Ovary (tissue), 9 donors: Measurements from ENCODE around the gene ZNF541. TPM values are rescaled to one million over a fixed set of nuclear protein-coding genes. Genes with fewer than 3 reads are reported as not detected.

ENCODE experiments used
- DNase-seq, 5 donors: peaks; one replicate each; pipeline ENCODE4 v3.0.0-alpha.2; 2019 to 2020
- H3K27ac ChIP-seq, 2 donors: fragments of 200-600 bp; one replicate each; pipeline versions ENCODE4 v1.5.1 to v1.8.0; 2019 to 2022
- H3K27me3 ChIP-seq: fragments of 200-600 bp; one replicate; pipeline ENCODE4 v1.8.0; 2022
- H3K36me3 ChIP-seq: fragments of 200-600 bp; sonication (generic); one replicate; pipeline ENCODE4 v1.5.1; 2019
- H3K4me1 ChIP-seq: one replicate; pipeline ENCODE4 v1.8.1; 2013; ENCODE audit warnings: mild to moderate bottlenecking, moderate library complexity; ENCODE audit not compliant: insufficient read depth
- H3K4me3 ChIP-seq: fragments of 200-600 bp; sonication (generic); one replicate; pipeline ENCODE4 v1.5.1; 2017
- H3K9me3 ChIP-seq, 2 donors: fragments of 200-600 bp in 1 of 2; sonication (generic) in 1 of 2; one replicate each; pipeline versions ENCODE4 v1.5.1 to v1.8.1; 2013 to 2019; ENCODE audit warnings: mild to moderate bottlenecking in 1 of 2, moderate library complexity in 1 of 2
- EP300 ChIP-seq: sonication (generic); formaldehyde crosslinking; IDR thresholded peaks from one replicate; pipeline ENCODE4 v1.6.1; 2017; ENCODE audit warnings: antibody characterized with exemption
- POLR2A ChIP-seq: fragments of 450-650 bp; IDR thresholded peaks from one replicate; pipeline ENCODE4 v1.6.1; 2017; ENCODE audit warnings: antibody characterized with exemption, mild to moderate bottlenecking, moderate library complexity
- WGBS, 3 donors: extraction: QIAGEN DNeasy Blood & Tissue Kit in 1 of 3; methylation state at CpG; one replicate each; pipeline versions ENCODE4 v1.1.5 to v1.1.7; 2013 to 2017; 5-methylcytosine and 5-hydroxymethylcytosine counted together
- intact Hi-C, 4 donors: fragments of 100-400 bp; cut with DNase I; formaldehyde crosslinking; loops; one replicate each; pipeline versions ENCODE4 v1.11.0 to v1.15.1; 2022 to 2023
- polyA plus RNA-seq, 2 donors: library from polyadenylated mRNA; stranded (reverse); fragments of 200-250 nt in 1 of 2; fragments of 350-450 nt in 1 of 2; fragmentation: Illumina TruSeq in 1 of 2; extraction: RNeasy Lipid Tissue Mini Kit (QIAGEN cat#74804) in 1 of 2; gene quantifications; one replicate each; pipeline ENCODE4 v1.2.3, GENCODE V29; 2013 to 2014
- total RNA-seq, 7 donors: library from RNA; depleted of rRNA in 2 of 7; stranded (reverse); fragments of >200 nt in 2 of 7; fragmentation: NEBNext Ultra II Directional in 3 of 7; extraction: Animal tissue kit (Norgen Biotek cat#: 25700) in 3 of 7; gene quantifications; one replicate each; pipeline versions ENCODE4 v1.1.0 to v1.2.4, GENCODE V29; 2016 to 2023
- TF ChIP-seq, protein P1 (sequence below), 3 donors: fragments of 450-650 bp in 2 of 3; fragments of 200-600 bp in 1 of 3; IDR thresholded peaks; one replicate each; pipeline versions ENCODE4 v1.5.1 to v1.8.0; 2016 to 2022; ENCODE audit warnings: antibody characterized with exemption in 3 of 3, mild to moderate bottlenecking in 1 of 3
- donor health status: DM: no; HTN: no; CAD: no; lungs with moderate emphysema.
- donor health status: DM: no; HTN: no; CAD: no.
- donor health status: Bipolar disorder and iron deficiency.
- donor health status: DM: yes; HTN: yes; CAD: no.
- donor health status: DM: no; HTN: no; CAD: no.
- donor health status: DM: yes; HTN: yes; CAD: no.

Gene ZNF541
- total and polyA plus RNA-seq, 9 donors, result 0.62 to 2.5 (median 1.5) TPM

DNA sequence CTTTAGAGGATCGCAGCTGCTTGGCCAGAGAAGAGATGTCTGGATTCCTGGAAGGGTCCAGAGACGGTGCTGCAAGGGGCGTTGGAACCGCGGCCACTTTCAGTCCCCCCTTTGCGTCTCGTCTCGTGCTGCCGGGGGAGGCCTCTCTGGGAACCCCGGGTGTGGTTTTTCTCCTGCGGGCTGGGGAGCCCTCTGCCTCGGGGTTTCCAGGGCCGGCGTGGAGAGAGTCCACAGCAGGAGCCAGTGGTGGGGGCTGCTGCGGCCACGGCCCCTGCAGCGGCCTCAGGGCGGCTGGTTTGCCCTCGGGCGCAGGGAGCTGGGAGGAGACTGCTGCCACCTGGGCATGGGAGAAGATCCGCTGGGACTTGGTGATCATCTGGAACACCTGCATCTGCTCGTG is 28.5 kb downstream of the ZNF541 start:
- no peak overlapping the region for H3K27ac ChIP-seq
- intact Hi-C loops, result no loop called here
- H3K27me3 ChIP-seq, result no peaks in the 10 kb centered on the region
- TF ChIP-seq, protein P1, sequence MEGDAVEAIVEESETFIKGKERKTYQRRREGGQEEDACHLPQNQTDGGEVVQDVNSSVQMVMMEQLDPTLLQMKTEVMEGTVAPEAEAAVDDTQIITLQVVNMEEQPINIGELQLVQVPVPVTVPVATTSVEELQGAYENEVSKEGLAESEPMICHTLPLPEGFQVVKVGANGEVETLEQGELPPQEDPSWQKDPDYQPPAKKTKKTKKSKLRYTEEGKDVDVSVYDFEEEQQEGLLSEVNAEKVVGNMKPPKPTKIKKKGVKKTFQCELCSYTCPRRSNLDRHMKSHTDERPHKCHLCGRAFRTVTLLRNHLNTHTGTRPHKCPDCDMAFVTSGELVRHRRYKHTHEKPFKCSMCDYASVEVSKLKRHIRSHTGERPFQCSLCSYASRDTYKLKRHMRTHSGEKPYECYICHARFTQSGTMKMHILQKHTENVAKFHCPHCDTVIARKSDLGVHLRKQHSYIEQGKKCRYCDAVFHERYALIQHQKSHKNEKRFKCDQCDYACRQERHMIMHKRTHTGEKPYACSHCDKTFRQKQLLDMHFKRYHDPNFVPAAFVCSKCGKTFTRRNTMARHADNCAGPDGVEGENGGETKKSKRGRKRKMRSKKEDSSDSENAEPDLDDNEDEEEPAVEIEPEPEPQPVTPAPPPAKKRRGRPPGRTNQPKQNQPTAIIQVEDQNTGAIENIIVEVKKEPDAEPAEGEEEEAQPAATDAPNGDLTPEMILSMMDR (IDR thresholded peaks at IDR 0.05), result no peak
- TF ChIP-seq POLR2A (no peak), EP300 (no peak)
- H3K4me3 ChIP-seq, result no peak overlapping the region
- no peaks in the 10 kb centered on the region for H3K36me3 ChIP-seq
- WGBS, 3 donors, result 87 to 94% (median 87%) methylated on average over 21 to 22 of the region's 22 CpGs
- peaks cover 6% of the 10 kb centered on the region for H3K4me1 ChIP-seq
- no peaks in the 10 kb centered on the region for H3K9me3 ChIP-seq
- no peak for DNase-seq

DNA sequence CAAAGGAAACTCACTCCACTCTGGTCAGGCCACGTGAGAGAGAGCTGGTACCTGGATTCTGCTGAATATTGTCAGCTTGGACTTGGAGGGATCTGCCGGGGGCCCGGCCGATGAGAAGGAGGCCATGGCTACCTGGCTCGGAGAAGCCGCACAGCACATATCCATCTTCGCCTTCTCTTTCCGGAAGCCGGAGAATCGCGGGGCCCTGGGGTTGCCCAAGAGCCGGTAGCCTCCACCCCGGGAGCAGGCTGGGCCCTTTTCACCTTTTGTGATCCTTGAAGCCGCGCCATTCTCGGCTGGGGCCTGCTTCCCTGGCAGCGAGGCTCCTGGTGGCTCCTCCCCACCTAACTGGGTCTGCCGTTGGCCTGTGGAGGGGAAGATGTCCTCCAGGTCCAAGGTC is 28.9 kb downstream of the ZNF541 start:
- Histone ChIP-seq H3K27ac (no peak overlapping the region), H3K27me3 (no peaks in the 10 kb centered on the region), H3K4me1 (peaks cover 6% of the 10 kb centered on the region), H3K36me3 (no peaks in the 10 kb centered on the region), H3K9me3 (no peaks in the 10 kb centered on the region), H3K4me3 (no peak overlapping the region)
- TF ChIP-seq POLR2A (no peak), EP300 (no peak)
- TF ChIP-seq, protein P1 (IDR thresholded peaks at IDR 0.05), result no peak
- WGBS, 3 donors, result 90 to 92% (median 91%) methylated on average over 18 of the region's 18 CpGs
- intact Hi-C loops, result no loop called here
- DNase-seq, result no peak

DNA sequence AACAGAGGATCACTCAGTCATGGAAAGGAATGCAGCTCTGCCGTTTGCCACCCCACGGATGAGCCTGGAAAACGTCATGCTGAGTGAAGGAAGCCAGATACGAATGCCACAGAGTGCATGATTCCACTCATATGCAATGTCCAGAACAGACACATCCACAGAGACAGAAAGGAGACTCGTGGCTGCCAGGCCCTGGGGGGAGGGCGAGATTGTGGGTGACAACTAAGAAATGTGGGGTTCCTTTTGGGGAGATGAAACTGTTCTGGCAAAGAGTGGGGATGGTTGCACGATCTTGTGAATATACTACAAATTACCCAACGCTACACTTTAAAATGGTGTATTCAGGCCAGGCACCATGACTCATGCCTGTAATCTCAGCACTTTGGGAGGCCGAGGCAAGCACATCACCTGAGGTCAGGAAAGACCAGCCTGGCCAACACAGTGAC is 30.9 kb downstream of the ZNF541 start:
- Histone ChIP-seq H3K9me3 (no peaks in the 10 kb centered on the region), H3K27ac (no peak overlapping the region), H3K4me3 (no peak overlapping the region), H3K27me3 (no peaks in the 10 kb centered on the region), H3K36me3 (no peaks in the 10 kb centered on the region), H3K4me1 (peaks cover 6% of the 10 kb centered on the region)
- DNase-seq, result no peak
- intact Hi-C loops, result no loop called here
- WGBS, 3 donors, result 64 to 70% (median 66%) methylated on average over 9 of the region's 9 CpGs
- TF ChIP-seq POLR2A, result no peak
- no peak for TF ChIP-seq EP300
- TF ChIP-seq, protein P1 (IDR thresholded peaks at IDR 0.05), result no peak

DNA sequence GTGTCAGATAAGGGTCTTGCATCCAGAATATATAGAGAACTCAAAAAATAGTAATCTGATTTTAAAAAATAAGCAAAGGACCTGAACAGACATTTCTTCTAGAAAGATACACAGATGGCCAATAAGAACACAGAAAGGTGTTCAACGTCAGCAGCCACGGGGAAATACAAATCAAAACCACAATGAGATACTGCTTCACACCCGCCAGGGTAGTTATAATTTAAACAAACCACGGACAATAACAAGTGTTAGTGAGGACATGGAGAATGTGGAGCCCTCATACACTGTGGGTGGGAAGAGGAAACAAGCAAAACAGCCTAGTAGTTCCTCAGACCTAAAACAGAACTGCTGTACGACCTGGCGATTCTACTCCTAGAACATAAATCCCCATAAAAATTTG is 31.4 kb downstream of the ZNF541 start:
- H3K4me3 ChIP-seq, result no peak overlapping the region
- no peaks in the 10 kb centered on the region for H3K9me3 ChIP-seq

More for the DNA sequence above, 31.4 kb downstream of the ZNF541 start:
- Histone ChIP-seq H3K36me3 (no peaks in the 10 kb centered on the region), H3K4me1 (peaks cover 6% of the 10 kb centered on the region), H3K27ac (no peak overlapping the region), H3K27me3 (no peaks in the 10 kb centered on the region)
- WGBS, 3 donors, result 42 to 55% (median 52%) methylated on average over 6 of the region's 6 CpGs
- DNase-seq, result no peak
- TF ChIP-seq POLR2A (no peak), EP300 (no peak)
- TF ChIP-seq, protein P1 (IDR thresholded peaks at IDR 0.05), result no peak
- intact Hi-C loops, result no loop called here
